NCI-H2171 treated with DMSO at 0.1 percent for 48 hours (cell line): ENCODE data around the gene GUCA2B.

ENCODE experiments used
- DNase-seq: peaks from one replicate; lab custom pipeline; 2025; lab: John Stamatoyannopoulos, UW

The GUCA2B gene

DNA sequence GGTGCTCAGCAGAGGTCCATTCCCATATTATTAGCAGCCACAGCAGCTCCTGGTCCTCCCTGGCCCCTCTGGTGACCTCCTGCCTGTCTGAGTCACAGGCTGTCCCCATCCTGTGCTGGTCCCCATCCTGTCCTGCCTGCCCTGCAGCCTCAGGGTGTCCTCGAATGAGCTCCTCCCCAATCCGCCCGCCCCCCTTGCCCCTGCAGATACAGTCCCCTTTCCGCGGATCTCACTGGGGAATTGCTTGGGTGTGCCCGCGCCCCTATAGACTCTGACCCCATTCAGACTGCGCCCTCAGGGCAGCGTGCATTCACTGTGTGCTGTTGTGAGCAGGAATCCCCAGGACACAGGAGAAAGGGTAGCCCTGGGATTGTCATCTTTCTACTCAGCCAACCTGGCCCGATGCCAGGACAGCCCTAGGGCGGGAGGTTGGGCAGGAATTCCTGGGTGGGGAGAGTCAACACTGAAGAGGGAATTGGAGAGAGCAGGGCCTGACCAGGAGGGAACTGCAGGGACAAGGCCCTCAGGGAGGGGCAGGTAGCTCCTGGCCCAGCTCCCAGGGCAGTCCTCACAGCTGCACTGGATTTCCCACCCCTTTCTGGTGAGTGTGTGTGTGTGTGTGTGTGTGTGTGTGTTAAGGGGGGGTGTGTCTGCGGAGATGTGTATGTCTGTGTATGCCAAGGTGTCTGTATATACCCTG, 12.5 kb downstream of the GUCA2B start:
- DNase-seq, result peak; percentile 28

DNA sequence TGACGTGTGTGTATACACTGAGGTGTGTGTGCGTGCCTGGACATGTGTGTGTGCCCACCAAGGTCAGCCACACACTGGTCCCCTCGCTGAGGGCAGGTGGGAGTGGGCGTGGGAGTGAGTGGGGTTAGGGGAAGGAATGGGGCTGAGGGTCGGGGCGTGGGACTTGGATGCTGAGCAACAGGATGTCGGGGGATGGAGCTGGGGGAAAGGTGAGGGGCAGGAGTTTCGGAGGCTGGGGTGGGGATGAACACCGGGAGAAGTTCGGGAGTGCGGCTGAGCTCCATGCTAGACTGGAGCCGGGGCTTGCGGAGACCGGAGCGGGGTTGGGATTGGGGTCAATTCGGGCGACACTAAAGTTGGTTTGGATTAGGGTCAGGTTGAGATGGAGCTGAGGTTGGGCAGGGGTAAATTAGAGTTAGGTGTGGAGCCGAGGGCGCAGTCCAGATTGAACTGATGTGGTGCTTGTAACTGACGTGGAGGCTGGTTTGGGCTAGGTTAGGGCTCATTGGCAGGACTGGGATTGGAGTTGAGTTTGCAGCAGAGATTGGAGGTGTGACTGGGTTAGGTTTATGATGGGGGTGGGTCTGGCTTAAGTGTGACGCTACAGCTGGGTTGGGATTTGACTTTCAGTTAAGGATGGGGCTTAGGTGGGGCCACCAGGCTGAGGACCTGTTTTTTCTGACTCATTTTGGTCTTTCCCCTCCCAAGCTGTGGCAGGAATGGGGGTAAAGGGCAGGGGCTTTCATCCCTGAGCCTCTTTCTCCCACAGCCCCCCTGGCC, 14.6 kb downstream of the GUCA2B start:
- no peak for DNase-seq

DNA sequence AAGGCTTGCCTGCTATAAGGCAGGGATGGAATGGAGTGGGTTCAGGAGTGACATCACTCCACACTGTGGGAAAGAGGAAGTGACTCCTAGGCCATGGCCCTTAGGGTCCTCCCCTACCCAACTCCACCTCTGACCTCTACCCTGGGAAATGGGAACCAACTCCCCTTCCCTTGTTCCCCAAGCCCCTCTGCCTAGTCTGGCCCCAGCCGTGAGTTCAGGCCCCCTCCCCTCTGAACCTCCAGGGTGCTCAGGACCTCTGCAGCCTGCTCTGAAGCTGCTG, 15.1 kb downstream of the GUCA2B start:
- no peak for DNase-seq

DNA sequence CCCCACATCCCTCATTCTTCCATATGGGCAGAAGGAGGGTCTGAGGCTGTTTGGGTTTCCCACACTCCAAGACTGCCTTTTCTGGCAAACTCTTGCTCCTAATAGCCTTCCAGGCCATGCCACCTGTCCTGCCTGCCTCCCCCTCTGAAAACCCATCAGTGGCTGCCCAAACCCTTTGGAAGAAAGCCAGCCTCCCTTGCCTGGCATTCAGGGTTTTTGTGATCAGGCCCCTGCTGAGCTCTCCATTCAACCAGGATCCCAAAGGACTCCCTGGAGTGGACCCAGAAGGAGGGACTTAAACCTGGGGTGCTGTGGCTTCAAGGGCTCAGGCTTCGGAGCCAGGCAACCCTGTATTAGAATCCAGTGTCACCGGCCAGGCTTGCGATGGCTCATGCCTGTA, 15.6 kb downstream of the GUCA2B start:
- no peak for DNase-seq

DNA sequence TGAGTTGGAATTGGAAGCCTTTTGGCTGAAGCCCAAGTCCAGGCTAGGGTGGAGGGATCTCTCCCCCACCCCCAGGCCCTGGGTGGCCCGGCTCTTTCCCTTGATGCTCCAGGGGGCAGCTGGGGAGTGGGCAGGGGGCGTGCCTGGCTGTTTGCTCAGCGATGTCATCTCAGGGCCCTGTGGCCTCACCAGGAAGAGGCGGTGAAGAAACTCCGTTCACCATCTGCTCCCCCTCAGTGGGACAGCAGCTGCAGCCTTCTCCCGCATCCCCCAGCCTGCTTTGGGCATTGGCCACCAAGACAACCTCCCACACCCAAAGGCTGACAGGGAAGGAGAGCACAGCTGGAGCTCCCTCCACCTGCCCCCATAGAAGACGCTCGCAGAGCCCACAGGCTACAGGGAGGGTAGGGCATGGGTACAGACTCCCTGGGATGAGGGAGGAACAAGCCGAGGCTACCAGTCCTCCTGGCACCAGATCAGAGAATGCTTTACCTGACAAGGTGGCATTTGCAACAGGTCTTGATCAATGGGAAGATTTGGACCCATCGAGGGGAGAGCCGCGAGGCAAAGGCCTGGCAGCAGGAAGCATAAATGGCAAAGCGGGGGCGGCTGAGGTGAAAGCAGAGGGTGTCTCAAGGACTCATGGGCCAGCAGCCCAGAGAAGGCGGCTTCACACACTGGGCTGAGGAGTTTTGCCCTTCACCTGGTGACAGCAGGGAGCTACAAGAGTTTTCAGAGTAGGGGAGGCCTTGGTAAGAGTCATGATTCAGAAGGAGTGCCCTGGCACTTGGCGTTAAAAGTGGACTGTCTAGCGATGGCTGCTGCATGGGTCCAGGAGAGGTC, 17.8 kb downstream of the GUCA2B start:
- peak; percentile 62 for DNase-seq

DNA sequence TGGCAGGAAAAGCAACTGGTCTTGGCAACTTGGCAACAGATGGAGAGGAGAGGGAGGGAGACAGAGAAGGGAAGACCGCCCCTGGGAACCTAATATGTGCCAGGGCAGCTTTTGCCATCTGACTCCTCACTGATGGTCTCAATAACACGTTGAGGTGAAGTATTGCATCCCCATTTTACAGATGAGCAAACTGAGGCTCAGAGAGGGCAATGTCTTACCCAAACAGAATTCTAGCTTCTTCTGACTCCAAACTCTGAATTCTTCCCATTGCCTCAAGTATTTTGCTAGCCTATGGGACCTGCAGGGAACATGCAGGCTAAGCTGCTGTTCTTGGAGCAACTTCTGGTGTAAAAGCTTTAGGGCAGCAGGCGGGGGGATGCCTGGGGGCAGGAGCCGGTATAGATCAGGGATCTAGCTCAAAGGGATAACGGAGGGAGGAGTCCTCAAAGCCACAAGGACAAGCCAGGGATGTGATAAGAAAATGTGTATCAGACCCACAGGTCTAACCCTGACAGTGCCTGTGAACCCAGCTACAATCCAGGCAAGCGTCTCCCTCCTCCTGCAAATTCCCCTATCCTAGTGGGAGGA, 18.6 kb downstream of the GUCA2B start:
- peak; percentile 28 for DNase-seq

DNA sequence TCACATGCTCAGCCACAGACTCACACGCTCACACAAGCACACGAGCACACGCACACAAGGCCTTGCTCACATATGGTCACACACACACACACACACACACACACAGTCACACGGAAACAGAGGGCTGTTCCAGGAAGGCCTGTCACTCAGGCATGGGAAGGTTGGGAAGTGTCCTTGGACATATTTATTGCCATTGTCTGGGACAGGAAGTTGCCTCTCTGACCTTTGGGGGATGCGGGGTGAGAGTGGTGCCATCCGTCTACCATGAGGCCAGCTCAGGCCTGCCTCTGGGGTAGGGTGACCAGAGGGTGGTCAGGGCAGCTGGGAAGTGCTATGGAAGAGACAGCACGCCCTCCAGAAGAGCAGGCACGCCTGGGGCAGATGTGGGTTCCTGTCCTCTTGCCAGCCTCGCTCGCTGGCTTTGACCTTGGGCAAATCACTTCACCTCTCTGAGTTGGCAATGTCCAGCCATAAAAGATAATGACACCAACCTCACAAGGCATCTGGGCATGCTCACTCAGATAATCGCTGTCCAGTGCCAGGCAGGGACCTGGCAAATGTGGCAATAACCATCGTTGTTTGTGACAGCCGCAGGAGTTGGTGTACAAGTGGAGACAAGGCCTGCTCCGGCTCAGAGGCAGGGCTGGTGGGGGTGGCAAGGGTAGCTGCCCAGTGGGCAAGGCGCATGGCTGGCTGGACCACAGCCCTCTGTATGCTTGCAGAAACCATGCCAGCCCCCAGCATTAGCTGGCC, 19.3 kb downstream of the GUCA2B start:
- no peak for DNase-seq

DNA sequence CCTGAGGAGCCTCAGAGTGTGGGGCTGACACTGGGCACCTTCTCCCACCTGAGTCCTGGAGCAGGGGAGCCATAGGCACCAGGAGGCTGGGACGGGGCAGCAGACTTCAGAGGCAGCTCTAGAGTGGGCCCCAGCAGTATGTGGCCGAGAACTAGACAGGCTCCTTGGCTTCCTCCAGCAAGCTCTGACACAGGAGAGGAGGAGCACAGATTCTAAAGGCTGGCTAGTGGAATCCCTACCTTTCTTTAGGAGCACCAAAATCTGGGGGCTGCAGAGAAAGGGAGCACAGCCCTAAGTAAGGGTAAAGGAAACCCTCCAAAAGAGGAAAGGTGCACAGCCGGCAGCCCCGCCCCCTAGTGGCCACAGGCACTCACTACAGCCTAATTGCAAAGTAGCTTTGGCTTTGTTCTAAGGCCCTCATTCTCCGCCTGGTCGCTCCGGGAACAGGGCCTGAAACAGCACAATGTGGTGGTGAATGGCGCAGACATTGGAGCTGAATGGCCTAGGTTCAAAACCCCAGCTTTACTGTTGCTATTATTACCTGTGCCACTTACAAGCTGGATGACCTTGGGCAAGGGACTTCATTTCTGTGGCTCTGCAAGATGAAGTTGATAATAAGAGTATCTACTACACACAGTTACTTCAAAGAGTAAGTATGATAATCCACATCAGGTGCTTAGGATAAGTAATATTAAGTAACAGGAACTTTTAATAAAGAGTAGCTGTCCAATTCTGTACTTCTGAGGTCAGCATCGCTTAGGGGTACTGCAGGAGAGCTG, 20.1 kb downstream of the GUCA2B start:
- peak; percentile 55 for DNase-seq

DNA sequence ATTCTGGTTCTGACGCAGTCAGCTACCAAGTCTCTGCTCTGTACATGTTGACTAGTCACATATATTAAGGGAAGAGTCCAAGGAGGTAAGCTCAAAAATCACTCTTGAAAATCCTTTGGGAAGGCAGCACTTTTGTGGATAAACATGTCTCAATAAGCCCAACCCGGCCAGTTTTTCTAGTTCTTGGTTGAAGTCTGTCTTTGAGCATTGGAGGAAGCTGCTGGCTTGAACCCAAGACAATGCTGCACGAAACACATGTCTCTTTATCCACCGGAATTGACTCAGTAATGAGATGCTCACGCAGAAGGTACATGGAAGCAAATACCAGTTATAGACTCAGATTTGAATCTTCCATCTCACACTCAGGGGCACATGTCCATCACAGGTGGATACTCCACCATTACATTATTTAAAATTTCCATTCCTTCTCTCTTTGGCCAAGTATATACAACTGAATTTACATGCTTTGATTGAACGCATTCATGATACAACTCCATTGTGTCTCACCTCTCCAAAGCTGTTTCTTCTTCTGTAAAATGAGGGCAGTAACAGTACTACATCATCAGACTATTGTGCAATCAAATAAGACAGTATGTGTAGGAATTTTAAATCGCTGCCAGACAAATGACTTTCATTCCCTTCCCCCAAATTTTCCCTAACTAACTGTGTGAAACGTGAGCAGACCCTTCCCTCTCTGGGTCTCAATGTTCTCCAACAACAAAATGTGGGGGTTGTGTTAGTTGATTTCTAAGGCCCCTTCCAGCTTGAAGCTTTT, 20.9 kb downstream of the GUCA2B start:
- no peak for DNase-seq

DNA sequence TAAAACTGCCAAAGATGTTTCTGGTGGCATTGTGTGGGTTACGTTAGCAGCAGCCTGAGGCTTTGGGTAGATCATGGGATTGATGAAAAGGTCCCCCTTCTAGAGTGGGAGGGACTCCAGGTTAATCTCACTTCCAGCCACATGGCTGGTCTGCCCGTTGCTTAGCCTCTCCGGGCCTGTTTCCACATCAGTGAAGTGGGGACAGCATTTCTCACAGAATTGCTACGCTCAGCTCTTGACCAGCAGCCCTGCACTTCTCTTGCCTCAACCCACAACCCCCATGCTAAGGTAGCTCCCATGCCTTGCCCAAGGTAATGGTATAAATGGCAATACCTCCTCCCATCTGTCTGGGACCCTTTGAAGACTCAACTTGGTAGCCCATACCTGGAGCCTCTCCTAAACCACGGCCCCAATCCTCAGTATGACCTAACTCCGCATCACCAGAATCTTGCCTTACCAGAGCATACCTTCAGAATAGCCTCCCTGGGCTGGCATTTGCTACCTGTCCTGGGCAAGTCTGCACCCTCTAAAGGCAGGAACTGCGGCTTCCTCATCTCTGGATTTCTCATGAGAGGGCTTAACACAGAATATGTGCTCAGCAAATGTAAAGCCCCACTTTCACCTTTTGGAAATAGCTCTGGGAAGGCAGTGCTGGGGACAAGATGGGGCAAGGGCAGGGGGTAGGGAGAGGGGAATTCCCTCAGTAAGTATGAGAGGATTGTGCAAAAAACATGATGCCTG, 22.3 kb downstream of the GUCA2B start:
- DNase-seq, result no peak

DNA sequence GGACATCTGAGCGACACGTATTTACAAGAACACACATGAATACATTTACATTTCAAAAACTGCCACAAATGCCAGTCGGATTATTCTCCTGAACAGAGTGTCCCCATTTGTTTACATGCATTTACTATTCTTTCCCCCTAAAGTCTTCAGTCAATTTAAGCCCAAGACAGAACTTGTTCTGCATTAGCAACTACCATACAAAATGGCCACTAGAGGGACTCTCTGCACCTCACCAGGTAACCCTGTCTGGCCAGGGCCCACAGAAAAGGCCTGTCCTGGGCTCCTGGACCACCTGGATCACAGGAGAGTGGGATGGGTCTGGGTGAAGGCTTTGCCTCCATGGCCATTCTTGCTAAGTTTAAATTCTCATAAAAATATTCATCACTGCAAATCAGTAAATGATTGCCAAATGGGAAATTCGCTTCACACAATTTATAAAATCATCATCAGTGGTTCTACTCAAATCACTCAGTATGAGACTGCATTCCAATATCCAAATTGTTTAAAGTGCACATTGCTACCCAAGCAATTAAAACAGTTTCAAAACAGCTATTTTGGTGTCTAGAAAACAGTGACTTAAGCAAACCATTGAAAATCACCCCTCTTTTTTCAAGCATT, 23.8 kb downstream of the GUCA2B start:
- DNase-seq, result peak; percentile 47

DNA sequence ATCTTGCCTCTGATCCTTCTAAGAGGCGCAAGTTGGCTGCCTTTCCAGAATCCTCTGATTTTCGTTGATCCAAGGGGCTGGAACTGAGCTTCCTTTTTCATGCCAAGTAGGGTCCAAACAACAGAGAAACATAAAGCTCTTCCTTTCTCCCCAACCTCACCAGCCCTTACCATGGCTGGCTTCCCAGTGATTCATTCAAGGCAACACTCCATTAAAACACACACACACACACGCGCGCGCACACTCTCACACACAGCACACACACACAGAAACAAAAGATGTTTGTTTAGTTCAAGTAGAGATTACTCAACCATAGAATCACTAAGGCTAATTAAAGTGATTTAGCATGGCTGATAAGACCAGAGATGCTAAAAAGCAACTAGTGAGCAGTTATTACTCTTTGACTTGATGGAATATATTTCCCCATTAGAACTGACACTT, 24.4 kb downstream of the GUCA2B start:
- no peak for DNase-seq

DNA sequence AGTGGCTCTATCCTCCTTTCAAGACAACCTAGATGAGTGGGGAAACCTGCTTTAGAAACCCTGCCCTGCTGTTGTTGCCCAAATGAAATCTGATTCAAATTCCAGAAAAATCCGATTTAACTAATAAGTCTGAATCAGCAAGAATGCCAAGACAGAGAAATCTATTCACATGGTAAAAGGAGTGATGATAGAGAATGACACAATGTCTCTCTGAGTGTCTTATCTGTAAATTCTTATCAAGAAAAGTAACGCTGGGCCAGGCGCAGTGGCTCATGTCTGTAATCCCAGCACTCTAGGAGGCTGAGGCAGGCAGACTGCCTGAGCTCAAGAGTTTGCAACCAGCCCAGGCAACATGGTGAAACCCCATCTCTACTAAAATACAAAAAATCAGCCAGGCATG, 25.0 kb downstream of the GUCA2B start:
- DNase-seq, result no peak

DNA sequence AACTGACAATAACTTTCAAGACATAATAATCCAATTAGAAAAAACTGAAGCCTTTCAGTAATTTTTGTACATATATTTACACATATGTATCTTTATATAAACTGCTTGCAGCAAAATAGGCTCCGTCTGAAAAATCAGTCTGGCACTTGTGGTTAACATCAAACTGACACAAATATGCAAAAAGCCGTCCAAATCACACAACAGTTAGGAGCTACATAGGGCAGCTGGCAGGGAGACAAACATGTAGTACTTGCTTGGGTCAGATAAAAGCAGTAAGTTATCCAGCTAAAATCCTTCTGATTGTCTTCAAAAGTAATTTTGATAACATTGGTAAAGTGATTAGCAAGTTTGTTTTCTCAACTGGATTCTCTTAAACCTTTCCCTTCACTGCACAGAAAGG, 26.1 kb downstream of the GUCA2B start:
- DNase-seq, result no peak

DNA sequence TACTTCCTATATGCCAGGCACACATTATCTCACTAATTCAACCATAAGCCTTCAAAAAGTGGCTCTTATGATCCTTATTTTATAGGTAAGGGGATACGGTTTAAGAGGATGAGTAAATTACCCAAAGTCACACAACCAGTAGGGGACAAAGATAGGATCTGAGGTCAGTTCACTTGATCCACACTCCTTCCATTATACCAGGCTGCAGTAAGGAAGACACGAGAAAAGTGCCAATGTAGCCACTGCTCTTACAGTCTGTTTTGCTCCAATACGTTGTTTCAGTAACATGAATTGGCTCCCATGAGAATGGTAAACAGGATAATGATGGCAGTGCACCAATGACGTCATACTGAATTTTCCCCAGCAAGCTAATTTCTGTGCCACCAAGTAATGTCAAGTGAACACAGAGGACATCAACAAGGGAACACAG, 26.7 kb downstream of the GUCA2B start:
- DNase-seq, result no peak

DNA sequence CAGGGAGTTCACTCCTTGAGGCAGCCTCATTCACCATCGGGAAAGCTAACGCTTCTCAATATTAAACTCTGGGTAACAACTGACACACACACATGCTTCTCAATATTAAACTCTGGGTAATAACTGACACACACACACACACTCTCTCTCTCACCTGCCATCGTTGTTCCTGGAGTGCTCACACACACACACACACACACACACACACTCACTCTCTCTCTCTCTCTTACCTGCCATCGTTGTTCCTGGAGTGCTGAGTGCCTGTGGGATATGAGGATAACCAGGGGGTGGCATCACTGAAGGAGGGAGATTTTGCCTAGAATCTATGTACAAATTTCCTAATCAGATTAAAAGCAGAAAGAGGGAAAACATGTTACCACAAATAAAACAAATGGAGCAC, 28.5 kb downstream of the GUCA2B start:
- no peak for DNase-seq

DNA sequence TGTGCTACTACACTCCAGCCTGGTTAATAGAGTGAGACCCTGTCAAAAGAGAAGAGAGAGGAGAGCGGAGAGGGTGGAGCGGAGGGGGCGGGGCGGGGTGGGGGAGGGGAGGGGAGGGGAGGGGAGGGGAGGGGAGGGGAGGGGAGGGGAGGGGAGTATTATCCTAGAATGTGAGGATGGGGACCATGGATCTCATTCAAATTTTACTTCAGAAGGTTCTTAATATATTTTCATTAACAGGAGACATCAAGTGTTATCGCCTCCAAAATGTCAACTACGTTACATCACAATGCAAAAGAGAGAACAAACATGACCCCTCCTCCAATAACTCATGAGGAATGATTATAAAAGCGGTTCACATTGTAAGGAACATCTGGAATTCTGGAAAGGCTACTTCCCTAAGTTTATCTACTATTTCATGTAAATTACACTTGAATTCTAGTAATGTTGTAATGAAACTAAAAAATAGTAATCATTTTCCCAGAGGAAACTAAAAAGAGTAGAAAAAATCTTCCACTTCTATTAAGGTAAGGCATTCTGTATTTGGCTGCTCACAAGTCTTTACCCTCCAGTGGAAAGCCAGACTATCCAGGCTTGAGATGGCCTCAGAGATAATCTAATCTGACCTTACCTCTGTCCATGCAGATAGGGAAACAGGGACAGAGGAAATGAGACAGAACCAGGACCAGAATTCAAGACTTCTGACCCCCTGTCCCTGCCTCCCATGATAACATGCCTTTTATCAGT, 30.2 kb downstream of the GUCA2B start:
- no peak for DNase-seq

DNA sequence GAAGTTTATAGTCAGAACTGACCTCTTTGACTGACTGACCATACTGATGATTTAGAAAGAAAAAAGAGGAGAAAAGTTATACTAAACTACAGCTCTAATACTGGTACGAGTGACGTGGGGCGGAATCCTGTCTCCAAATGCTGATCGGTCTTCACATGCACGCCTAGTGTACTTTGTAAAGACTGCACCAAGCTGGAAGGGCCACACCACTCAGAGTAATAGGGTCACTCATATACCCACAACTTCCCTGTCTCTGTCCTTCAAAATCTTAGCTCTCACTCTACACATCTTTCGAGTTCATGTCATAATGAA, 30.7 kb downstream of the GUCA2B start:
- no peak for DNase-seq

DNA sequence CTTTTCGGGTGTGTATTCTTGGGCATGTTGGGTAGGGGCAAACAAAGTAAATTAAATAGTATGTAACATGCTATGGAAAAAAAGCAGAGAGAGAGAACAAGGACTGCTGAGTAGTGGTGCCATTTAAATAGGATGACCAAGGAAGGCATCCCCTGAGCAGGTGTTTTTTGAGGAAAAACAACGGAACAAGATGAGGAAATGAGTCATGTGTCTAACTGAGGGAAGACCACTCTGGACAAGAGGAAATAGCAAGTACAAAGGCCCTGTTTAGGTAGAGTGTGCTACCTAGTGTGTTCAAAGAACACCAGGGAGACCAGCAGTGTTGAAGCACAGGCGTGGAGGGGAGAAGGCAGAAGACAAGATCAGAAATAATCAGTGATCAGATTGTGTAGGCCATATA, 31.4 kb downstream of the GUCA2B start:
- no peak for DNase-seq
